GM12874 (cell line): Measurements from ENCODE around the gene ITGB5.

Source experiments
- CTCF ChIP-seq: IDR thresholded peaks from 2 replicates; pipeline ENCODE4 v1.5.1; 2011; ENCODE audit warnings: low read depth, mild to moderate bottlenecking, control low read depth, low read length, moderate library complexity; ENCODE audit not compliant: insufficient read depth

The ITGB5 gene

GRCh38 chr3:124802702-124803101 lies 84.5 kb downstream of the ITGB5 start:
- TF ChIP-seq CTCF = no peak

- no peak for TF ChIP-seq CTCF
Observed at GRCh38 chr3:124802061-124802698, 85.0 kb downstream of the ITGB5 start.

GRCh38 chr3:124800511-124801258 lies 86.5 kb downstream of the ITGB5 start:
- no peak for TF ChIP-seq CTCF

- TF ChIP-seq CTCF = no peak
Observed at GRCh38 chr3:124800076-124800475, 87.1 kb downstream of the ITGB5 start.

GRCh38 chr3:124799676-124800075 lies 87.5 kb downstream of the ITGB5 start:
- TF ChIP-seq CTCF = no peak

- no peak for TF ChIP-seq CTCF
Observed at GRCh38 chr3:124797426-124797945, 89.7 kb downstream of the ITGB5 start.

GRCh38 chr3:124796477-124796876 lies 90.7 kb downstream of the ITGB5 start:
- no peak for TF ChIP-seq CTCF
